ENCODE measurements around the gene KIF11. TPM values are rescaled to one million over a fixed set of nuclear protein-coding genes. Genes with fewer than 3 reads are reported as not detected.

KIF11 gene
- total and polyA plus RNA-seq, 2 of the 13 experiments (the other 11 are each of a cell fraction or from before 2014, with no cell fraction given), result 8.7 to 38.4 TPM

GRCh38 chr10:92573798-92574547 is 19.0 kb upstream of the KIF11 start, which contains the start of gene IDE (continued):
- TF ChIP-seq, protein P1, sequence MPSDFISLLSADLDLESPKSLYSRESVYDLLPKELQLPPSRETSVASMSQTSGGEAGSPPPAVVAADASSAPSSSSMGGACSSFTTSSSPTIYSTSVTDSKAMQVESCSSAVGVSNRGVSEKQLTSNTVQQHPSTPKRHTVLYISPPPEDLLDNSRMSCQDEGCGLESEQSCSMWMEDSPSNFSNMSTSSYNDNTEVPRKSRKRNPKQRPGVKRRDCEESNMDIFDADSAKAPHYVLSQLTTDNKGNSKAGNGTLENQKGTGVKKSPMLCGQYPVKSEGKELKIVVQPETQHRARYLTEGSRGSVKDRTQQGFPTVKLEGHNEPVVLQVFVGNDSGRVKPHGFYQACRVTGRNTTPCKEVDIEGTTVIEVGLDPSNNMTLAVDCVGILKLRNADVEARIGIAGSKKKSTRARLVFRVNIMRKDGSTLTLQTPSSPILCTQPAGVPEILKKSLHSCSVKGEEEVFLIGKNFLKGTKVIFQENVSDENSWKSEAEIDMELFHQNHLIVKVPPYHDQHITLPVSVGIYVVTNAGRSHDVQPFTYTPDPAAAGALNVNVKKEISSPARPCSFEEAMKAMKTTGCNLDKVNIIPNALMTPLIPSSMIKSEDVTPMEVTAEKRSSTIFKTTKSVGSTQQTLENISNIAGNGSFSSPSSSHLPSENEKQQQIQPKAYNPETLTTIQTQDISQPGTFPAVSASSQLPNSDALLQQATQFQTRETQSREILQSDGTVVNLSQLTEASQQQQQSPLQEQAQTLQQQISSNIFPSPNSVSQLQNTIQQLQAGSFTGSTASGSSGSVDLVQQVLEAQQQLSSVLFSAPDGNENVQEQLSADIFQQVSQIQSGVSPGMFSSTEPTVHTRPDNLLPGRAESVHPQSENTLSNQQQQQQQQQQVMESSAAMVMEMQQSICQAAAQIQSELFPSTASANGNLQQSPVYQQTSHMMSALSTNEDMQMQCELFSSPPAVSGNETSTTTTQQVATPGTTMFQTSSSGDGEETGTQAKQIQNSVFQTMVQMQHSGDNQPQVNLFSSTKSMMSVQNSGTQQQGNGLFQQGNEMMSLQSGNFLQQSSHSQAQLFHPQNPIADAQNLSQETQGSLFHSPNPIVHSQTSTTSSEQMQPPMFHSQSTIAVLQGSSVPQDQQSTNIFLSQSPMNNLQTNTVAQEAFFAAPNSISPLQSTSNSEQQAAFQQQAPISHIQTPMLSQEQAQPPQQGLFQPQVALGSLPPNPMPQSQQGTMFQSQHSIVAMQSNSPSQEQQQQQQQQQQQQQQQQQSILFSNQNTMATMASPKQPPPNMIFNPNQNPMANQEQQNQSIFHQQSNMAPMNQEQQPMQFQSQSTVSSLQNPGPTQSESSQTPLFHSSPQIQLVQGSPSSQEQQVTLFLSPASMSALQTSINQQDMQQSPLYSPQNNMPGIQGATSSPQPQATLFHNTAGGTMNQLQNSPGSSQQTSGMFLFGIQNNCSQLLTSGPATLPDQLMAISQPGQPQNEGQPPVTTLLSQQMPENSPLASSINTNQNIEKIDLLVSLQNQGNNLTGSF (CRISPR knock-in tag; IDR thresholded peaks at IDR 0.05), result no peak
- TF ChIP-seq CHD4 (IDR thresholded peaks at IDR 0.05; ENCODE audit: borderline replicate concordance, low read length) (no peak), CHD2 (IDR thresholded peaks at IDR 0.05; ENCODE audit: low read depth, low read length) (peak; percentile 47), GTF3A (CRISPR knock-in tag; conservative IDR thresholded peaks at IDR 0.05) (0 out of 2 replicates have a peak, but pooled peaks have one; percentile 93), ZNF460 (CRISPR knock-in tag; IDR thresholded peaks at IDR 0.05; ENCODE audit: borderline replicate concordance) (peak; percentile 32; the same call in 1 of the 2 replicates), ZNF503 (CRISPR knock-in tag; IDR thresholded peaks at IDR 0.05) (peak; percentile 71; the same call in 1 of the 2 replicates), MATR3 (CRISPR knock-in tag; IDR thresholded peaks at IDR 0.05) (no peak), REL (CRISPR knock-in tag; conservative IDR thresholded peaks at IDR 0.05) (peak; percentile 41; the same call in 1 of the 2 replicates), ASH2L (IDR thresholded peaks at IDR 0.05; ENCODE audit: insufficient read length, low read depth, low read length) (peak; percentile 93), MED1 (CRISPR knock-in tag; IDR thresholded peaks at IDR 0.05) (peak; percentile 70; the same call in 1 of the 2 replicates), CEBPZ (IDR thresholded peaks at IDR 0.05; ENCODE audit: low read length) (no peak), SALL1 (CRISPR knock-in tag; IDR thresholded peaks at IDR 0.05) (peak; percentile 70; the same call in 1 of the 2 replicates), NCOR1 (IDR thresholded peaks at IDR 0.05; ENCODE audit: borderline replicate concordance, low read length) (no peak; the same call in 1 of the 2 replicates), POLR2AphosphoS5 (IDR thresholded peaks at IDR 0.05; ENCODE audit: low read depth, low read length) (peak; percentile 83), MED8 (CRISPR knock-in tag; IDR thresholded peaks at IDR 0.05; ENCODE audit: insufficient replicate concordance) (peak; percentile 63)
- TF ChIP-seq, protein P2, sequence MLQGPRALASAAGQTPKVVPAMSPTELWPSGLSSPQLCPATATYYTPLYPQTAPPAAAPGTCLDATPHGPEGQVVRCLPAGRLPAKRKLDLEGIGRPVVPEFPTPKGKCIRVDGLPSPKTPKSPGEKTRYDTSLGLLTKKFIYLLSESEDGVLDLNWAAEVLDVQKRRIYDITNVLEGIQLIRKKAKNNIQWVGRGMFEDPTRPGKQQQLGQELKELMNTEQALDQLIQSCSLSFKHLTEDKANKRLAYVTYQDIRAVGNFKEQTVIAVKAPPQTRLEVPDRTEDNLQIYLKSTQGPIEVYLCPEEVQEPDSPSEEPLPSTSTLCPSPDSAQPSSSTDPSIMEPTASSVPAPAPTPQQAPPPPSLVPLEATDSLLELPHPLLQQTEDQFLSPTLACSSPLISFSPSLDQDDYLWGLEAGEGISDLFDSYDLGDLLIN (CRISPR knock-in tag; IDR thresholded peaks at IDR 0.05; ENCODE audit: borderline replicate concordance), result peak; percentile 24; the same call in 1 of the 2 replicates

All from HepG2 (cell line).